A172 (cell line): Measurements from ENCODE around the gene SLC41A3. TPM values are rescaled to one million over a fixed set of nuclear protein-coding genes. Genes with fewer than 3 reads are reported as not detected.

ENCODE experiments used
- DNase-seq: peaks from one replicate; pipeline ENCODE4 v3.0.0-alpha.2; 2015; ENCODE audit warnings: low spot score
- total RNA-seq: library from RNA; depleted of rRNA; stranded (reverse); fragments of >200 nt; shearing (Covaris generic); gene quantifications from 2 replicates; pipeline ENCODE4 v1.2.3, GENCODE V29; 2014

SLC41A3 gene
- total RNA-seq, 1 experiment from 2014 or later: 40.9 TPM

- DNase-seq: no peak
These were observed 36.1 kb upstream of the SLC41A3 start for GRCh38 chr3:126119976-126120375.

- DNase-seq: no peak
These were observed 35.2 kb upstream of the SLC41A3 start for GRCh38 chr3:126119008-126119675.

GRCh38 chr3:126118591-126118990 lies 34.7 kb upstream of the SLC41A3 start:
- no peak for DNase-seq

GRCh38 chr3:126117786-126118185 lies 33.9 kb upstream of the SLC41A3 start:
- DNase-seq: no peak

- no peak for DNase-seq
These were observed 33.3 kb upstream of the SLC41A3 start for GRCh38 chr3:126117212-126117611.

- no peak for DNase-seq
These were observed 32.6 kb upstream of the SLC41A3 start for GRCh38 chr3:126116526-126116925.

GRCh38 chr3:126114443-126115386 lies 30.8 kb upstream of the SLC41A3 start:
- DNase-seq: no peak

GRCh38 chr3:126113733-126114442 lies 30.0 kb upstream of the SLC41A3 start:
- no peak for DNase-seq

GRCh38 chr3:126113238-126113555 lies 29.3 kb upstream of the SLC41A3 start:
- no peak for DNase-seq

GRCh38 chr3:126112531-126113237 lies 28.8 kb upstream of the SLC41A3 start:
- DNase-seq: no peak

GRCh38 chr3:126111566-126112475 lies 27.9 kb upstream of the SLC41A3 start:
- no peak for DNase-seq

- DNase-seq: no peak
These were observed 27.2 kb upstream of the SLC41A3 start for GRCh38 chr3:126111126-126111551.

GRCh38 chr3:126110431-126111125 lies 26.7 kb upstream of the SLC41A3 start:
- no peak for DNase-seq

- DNase-seq: no peak
These were observed 25.9 kb upstream of the SLC41A3 start for GRCh38 chr3:126109880-126110235.

- no peak for DNase-seq
These were observed 25.4 kb upstream of the SLC41A3 start for GRCh38 chr3:126109146-126109879.

GRCh38 chr3:126108676-126109050 lies 24.7 kb upstream of the SLC41A3 start:
- no peak for DNase-seq

GRCh38 chr3:126107957-126108675 lies 24.2 kb upstream of the SLC41A3 start:
- DNase-seq: no peak

GRCh38 chr3:126107203-126107939 lies 23.4 kb upstream of the SLC41A3 start:
- no peak for DNase-seq
